Kidney (tissue), 14 donors: ENCODE results near the gene SERBP1. TPM values are rescaled to one million over a fixed set of nuclear protein-coding genes. Genes with fewer than 3 reads are reported as not detected.

Experiments
- DNase-seq, 5 donors: peaks; one replicate each; pipeline ENCODE4 v3.0.0-alpha.2; 2013 to 2020
- FAIRE-seq: peaks from 2 replicates; lab custom pipeline; 2012; peaks lifted over from hg19 to GRCh38; lab: Jason Lieb, UNC
- H3K27ac ChIP-seq, 2 donors: one replicate each; pipeline ENCODE4 v1.7.0; 2013; ENCODE audit warnings: low read depth in 2 of 2, low read length in 2 of 2, inconsistent platforms in 1 of 2
- H3K27me3 ChIP-seq: one replicate; pipeline ENCODE4 v1.7.1; 2013; ENCODE audit warnings: low read length, inconsistent platforms; ENCODE audit not compliant: control insufficient read depth, insufficient read depth
- H3K36me3 ChIP-seq, 3 donors: one replicate each; pipeline versions ENCODE4 v1.7.0 to v1.7.1; 2013; ENCODE audit warnings: low read length in 3 of 3, control low read depth in 1 of 3, inconsistent platforms in 1 of 3; ENCODE audit not compliant: insufficient read depth in 3 of 3, control insufficient read depth in 2 of 3
- H3K4me1 ChIP-seq, 3 donors: one replicate each; pipeline versions ENCODE4 v1.7.0 to v1.7.1; 2013; ENCODE audit warnings: low read length in 3 of 3, inconsistent platforms in 1 of 3, low read depth in 1 of 3; ENCODE audit not compliant: control insufficient read depth in 2 of 3, insufficient read depth in 2 of 3
- H3K4me3 ChIP-seq, 3 donors: one replicate each; pipeline versions ENCODE4 v1.7.0 to v1.8.1; 2013; ENCODE audit warnings: low read length in 3 of 3, control low read depth in 1 of 3, inconsistent platforms in 1 of 3
- H3K9ac ChIP-seq, 3 donors: one replicate each; pipeline versions ENCODE4 v1.7.0 to v1.7.1; 2013; ENCODE audit warnings: low read length in 3 of 3, control low read depth in 1 of 3, inconsistent platforms in 1 of 3
- H3K9me3 ChIP-seq, 3 donors: one replicate each; pipeline versions ENCODE4 v1.7.0 to v1.7.1; 2013; ENCODE audit warnings: low read length in 3 of 3, control low read depth in 1 of 3, inconsistent platforms in 1 of 3; ENCODE audit not compliant: control insufficient read depth in 2 of 3, insufficient read depth in 1 of 3
- CTCF ChIP-seq: IDR thresholded peaks from 3 replicates; pipeline ENCODE4 v1.5.1; 2012; ENCODE audit warnings: mild to moderate bottlenecking, moderate library complexity, borderline replicate concordance; ENCODE audit not compliant: insufficient read depth; ENCODE audit errors: extremely low read depth
- intact Hi-C: fragments of 100-400 bp; cut with DNase I; formaldehyde crosslinking; loops from one replicate; pipeline ENCODE4 v1.11.1; 2022
- polyA plus RNA-seq: library from polyadenylated mRNA; stranded (reverse); fragments of 350-450 nt; fragmentation: Illumina TruSeq; extraction: RNeasy Lipid Tissue Mini Kit (QIAGEN cat#74804); gene quantifications from one replicate; pipeline ENCODE4 v1.2.3, GENCODE V29; 2014; ENCODE audit warnings: low read depth, low replicate concordance; ENCODE audit not compliant: insufficient read depth
- total RNA-seq: library from RNA; stranded (reverse); fragmentation: NEBNext Ultra II Directional; extraction: Animal tissue kit (Norgen Biotek cat#: 25700); gene quantifications from one replicate; pipeline ENCODE4 v1.2.1, GENCODE V29; 2021
- donor health status: control.
- donor health status: control.
- donor health status: control.
- donor health status: control.
- donor health status: control.
- donor health status: DM: yes; HTN: yes; CAD: no.
- donor health status: Normal renal cell carcinoma (clear cell type).

SERBP1 gene
- total and polyA plus RNA-seq, 2 donors from 2014 or later, result 103 to 151 TPM

- Histone ChIP-seq H3K4me1 (no peaks in the 10 kb centered on the region), H3K27me3 (no peaks in the 10 kb centered on the region), H3K4me3 (no peak overlapping the region), H3K27ac (no peak overlapping the region), H3K9me3 (no peaks in the 10 kb centered on the region), H3K9ac (no peak overlapping the region), H3K36me3 (no peaks in the 10 kb centered on the region)
- no peak for DNase-seq
- no peak for FAIRE-seq
- TF ChIP-seq CTCF, result no peak
- intact Hi-C loops, result no loop called here
Measured at GRCh38 chr1:67399199-67399993, 30.8 kb downstream of the SERBP1 start.

GRCh38 chr1:67394548-67394947 is 35.7 kb downstream of the SERBP1 start:
- FAIRE-seq (no peak), DNase-seq (no peak)
- Histone ChIP-seq H3K4me1 (no peaks in the 10 kb centered on the region), H3K36me3 (no peaks in the 10 kb centered on the region), H3K9me3 (no peaks in the 10 kb centered on the region), H3K27ac (no peak overlapping the region), H3K4me3 (no peak overlapping the region), H3K9ac (no peak overlapping the region), H3K27me3 (no peaks in the 10 kb centered on the region)
- no peak for TF ChIP-seq CTCF
- intact Hi-C loops, result no loop called here

- no peak for TF ChIP-seq CTCF
- Histone ChIP-seq H3K4me3 (no peak overlapping the region), H3K27ac (no peak overlapping the region), H3K36me3 (no peaks in the 10 kb centered on the region), H3K27me3 (no peaks in the 10 kb centered on the region), H3K9me3 (no peaks in the 10 kb centered on the region), H3K4me1 (no peaks in the 10 kb centered on the region), H3K9ac (no peak overlapping the region)
- DNase-seq, result no peak
- no peak for FAIRE-seq
- intact Hi-C loops, result no loop called here
Measured at GRCh38 chr1:67393737-67394136, 36.5 kb downstream of the SERBP1 start.
